ENCODE data around the gene MICU2.

MICU2 gene

DNA sequence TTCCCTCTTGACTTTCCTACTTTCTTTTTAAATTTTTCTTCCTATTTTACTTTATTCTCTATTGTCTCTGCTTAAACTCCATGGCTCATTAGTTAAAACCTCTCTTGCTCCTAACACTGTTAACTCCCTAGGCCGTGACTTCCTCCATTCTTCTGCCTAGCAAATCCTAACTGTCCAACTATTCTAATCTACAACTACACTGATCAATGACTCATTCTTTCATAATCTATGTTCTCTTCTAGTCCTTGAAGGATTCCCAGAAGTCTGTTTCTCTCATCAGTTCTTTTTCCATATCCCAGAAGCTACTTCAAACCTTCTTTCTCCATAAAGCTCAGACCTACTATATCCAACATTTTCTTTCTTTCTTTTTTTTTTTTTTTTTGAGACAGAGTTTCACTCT, 66.9 kb downstream of the MICU2 start:
- Histone ChIP-seq H3K4me1 (ENCODE audit: control insufficient read depth, insufficient read depth, low read length, poor library complexity, severe bottlenecking) (no peaks in the 10 kb centered on the region), H3K36me3 (ENCODE audit: control insufficient read depth, insufficient read depth, low read length) (peaks cover 4% of the 10 kb centered on the region), H3K27ac (ENCODE audit: insufficient read depth, low read length, poor library complexity, severe bottlenecking) (no peak overlapping the region), H3K27me3 (replicated peaks; ENCODE audit: control insufficient read depth, insufficient read depth, low read length, poor library complexity, severe bottlenecking) (no peaks in the 10 kb centered on the region), H3K9me3 (ENCODE audit: control insufficient read depth, low read length) (no peaks in the 10 kb centered on the region), H3K4me3 (ENCODE audit: insufficient read depth, low read depth, low read length, poor library complexity, severe bottlenecking) (no peak overlapping the region)
- DNase-seq = no peak

GRCh38 chr13:21534760-21535159, 69.2 kb downstream of the MICU2 start:
- no peaks in the 10 kb centered on the region for H3K4me1 ChIP-seq (ENCODE audit: control insufficient read depth, insufficient read depth, low read length, poor library complexity, severe bottlenecking)
- DNase-seq = no peak
- no peak overlapping the region for H3K4me3 ChIP-seq (ENCODE audit: insufficient read depth, low read depth, low read length, poor library complexity, severe bottlenecking)
- H3K36me3 ChIP-seq (ENCODE audit: control insufficient read depth, insufficient read depth, low read length) = peaks cover 4% of the 10 kb centered on the region
- no peak overlapping the region for H3K27ac ChIP-seq (ENCODE audit: insufficient read depth, low read length, poor library complexity, severe bottlenecking)
- no peaks in the 10 kb centered on the region for H3K27me3 ChIP-seq (replicated peaks; ENCODE audit: control insufficient read depth, insufficient read depth, low read length, poor library complexity, severe bottlenecking)
- no peaks in the 10 kb centered on the region for H3K9me3 ChIP-seq (ENCODE audit: control insufficient read depth, low read length)

GRCh38 chr13:21531455-21531854, 72.5 kb downstream of the MICU2 start:
- Histone ChIP-seq H3K4me1 (ENCODE audit: control insufficient read depth, insufficient read depth, low read length, poor library complexity, severe bottlenecking) (no peaks in the 10 kb centered on the region), H3K27ac (ENCODE audit: insufficient read depth, low read length, poor library complexity, severe bottlenecking) (no peak overlapping the region)
- DNase-seq = no peak

GRCh38 chr13:21530656-21531055, 73.3 kb downstream of the MICU2 start:
- Histone ChIP-seq H3K27me3 (replicated peaks; ENCODE audit: control insufficient read depth, insufficient read depth, low read length, poor library complexity, severe bottlenecking) (no peaks in the 10 kb centered on the region), H3K4me3 (ENCODE audit: insufficient read depth, low read depth, low read length, poor library complexity, severe bottlenecking) (no peak overlapping the region), H3K36me3 (ENCODE audit: control insufficient read depth, insufficient read depth, low read length) (peaks cover 4% of the 10 kb centered on the region), H3K4me1 (ENCODE audit: control insufficient read depth, insufficient read depth, low read length, poor library complexity, severe bottlenecking) (no peaks in the 10 kb centered on the region), H3K27ac (ENCODE audit: insufficient read depth, low read length, poor library complexity, severe bottlenecking) (no peak overlapping the region), H3K9me3 (ENCODE audit: control insufficient read depth, low read length) (no peaks in the 10 kb centered on the region)
- DNase-seq = no peak

More at GRCh38 chr13:21531455-21531854, 72.5 kb downstream of the MICU2 start:
- no peaks in the 10 kb centered on the region for H3K27me3 ChIP-seq (replicated peaks; ENCODE audit: control insufficient read depth, insufficient read depth, low read length, poor library complexity, severe bottlenecking)
- no peak overlapping the region for H3K4me3 ChIP-seq (ENCODE audit: insufficient read depth, low read depth, low read length, poor library complexity, severe bottlenecking)
- H3K36me3 ChIP-seq (ENCODE audit: control insufficient read depth, insufficient read depth, low read length) = peaks cover 4% of the 10 kb centered on the region
- no peaks in the 10 kb centered on the region for H3K9me3 ChIP-seq (ENCODE audit: control insufficient read depth, low read length)

GRCh38 chr13:21529146-21529893, 74.7 kb downstream of the MICU2 start:
- no peaks in the 10 kb centered on the region for H3K9me3 ChIP-seq (ENCODE audit: control insufficient read depth, low read length)
- no peak for DNase-seq
- no peak overlapping the region for H3K4me3 ChIP-seq (ENCODE audit: insufficient read depth, low read depth, low read length, poor library complexity, severe bottlenecking)
- peaks cover 4% of the 10 kb centered on the region for H3K36me3 ChIP-seq (ENCODE audit: control insufficient read depth, insufficient read depth, low read length)
- no peaks in the 10 kb centered on the region for H3K27me3 ChIP-seq (replicated peaks; ENCODE audit: control insufficient read depth, insufficient read depth, low read length, poor library complexity, severe bottlenecking)
- H3K4me1 ChIP-seq (ENCODE audit: control insufficient read depth, insufficient read depth, low read length, poor library complexity, severe bottlenecking) = no peaks in the 10 kb centered on the region
- H3K27ac ChIP-seq (ENCODE audit: insufficient read depth, low read length, poor library complexity, severe bottlenecking) = no peak overlapping the region

DNA sequence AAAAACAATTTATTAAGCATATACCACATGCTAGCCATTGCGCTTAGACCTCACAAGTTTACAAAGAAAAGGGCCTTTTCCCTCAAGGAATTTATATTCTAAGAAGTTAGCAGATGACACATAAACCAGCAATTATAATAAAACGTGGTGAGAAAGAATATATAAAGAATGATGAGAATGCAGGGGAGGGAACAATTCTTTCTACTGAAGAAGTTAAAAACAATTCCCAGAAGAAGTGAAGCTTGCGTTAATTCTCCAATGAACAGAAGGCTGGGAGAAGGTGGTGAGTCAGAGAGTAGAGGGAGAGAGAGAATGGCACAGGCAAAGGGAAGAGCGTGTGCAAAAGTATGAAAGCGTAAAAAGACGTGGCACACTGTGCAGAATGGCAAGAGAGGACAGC, 75.4 kb downstream of the MICU2 start:
- peaks cover under 1% of the 10 kb centered on the region for H3K36me3 ChIP-seq (ENCODE audit: control insufficient read depth, insufficient read depth, low read length)
- DNase-seq = no peak
- no peaks in the 10 kb centered on the region for H3K4me1 ChIP-seq (ENCODE audit: control insufficient read depth, insufficient read depth, low read length, poor library complexity, severe bottlenecking)
- H3K27ac ChIP-seq (ENCODE audit: insufficient read depth, low read length, poor library complexity, severe bottlenecking) = no peak overlapping the region
- no peaks in the 10 kb centered on the region for H3K27me3 ChIP-seq (replicated peaks; ENCODE audit: control insufficient read depth, insufficient read depth, low read length, poor library complexity, severe bottlenecking)
- no peaks in the 10 kb centered on the region for H3K9me3 ChIP-seq (ENCODE audit: control insufficient read depth, low read length)
- H3K4me3 ChIP-seq (ENCODE audit: insufficient read depth, low read depth, low read length, poor library complexity, severe bottlenecking) = no peak overlapping the region

DNA sequence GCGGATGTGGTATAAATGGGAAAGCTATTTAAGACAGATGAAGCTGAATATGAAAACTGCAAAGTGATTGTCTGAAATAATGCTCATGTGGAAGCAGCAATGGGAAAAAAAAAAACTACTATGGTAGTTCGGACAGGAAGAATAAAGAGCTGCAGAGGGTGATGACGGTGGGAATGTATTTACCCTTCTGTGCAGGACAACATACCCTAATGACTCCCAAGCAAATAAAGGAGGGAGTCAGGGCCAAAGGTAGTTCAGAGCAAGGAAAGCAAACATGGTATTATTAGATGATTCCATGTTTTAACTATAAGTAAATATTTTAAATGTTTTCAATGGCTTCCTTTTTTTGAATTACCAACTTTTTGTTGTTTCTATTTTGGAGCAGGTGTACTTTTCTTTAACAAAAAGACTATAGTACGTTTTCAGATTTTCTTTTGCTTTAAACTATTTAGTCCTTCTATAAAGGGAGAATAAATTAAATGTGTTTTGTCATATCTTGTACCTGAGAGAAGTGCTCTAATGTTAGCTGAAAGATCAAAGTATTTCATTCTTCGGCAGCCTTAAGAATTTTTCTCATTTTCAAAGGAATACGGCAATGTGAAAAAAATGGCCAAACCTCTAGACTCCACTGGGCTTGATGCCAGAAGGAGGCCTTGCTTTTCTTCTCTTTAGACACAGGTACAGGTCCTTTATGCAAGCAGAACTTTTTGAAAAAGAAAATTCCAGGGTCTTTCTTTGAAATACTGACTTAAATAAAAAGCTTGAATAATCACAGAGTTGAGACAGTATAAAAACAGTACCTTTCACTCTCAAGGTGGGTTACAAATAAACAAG, 77.0 kb downstream of the MICU2 start:
- Histone ChIP-seq H3K4me3 (ENCODE audit: insufficient read depth, low read depth, low read length, poor library complexity, severe bottlenecking) (no peak overlapping the region), H3K4me1 (ENCODE audit: control insufficient read depth, insufficient read depth, low read length, poor library complexity, severe bottlenecking) (no peaks in the 10 kb centered on the region), H3K27me3 (replicated peaks; ENCODE audit: control insufficient read depth, insufficient read depth, low read length, poor library complexity, severe bottlenecking) (no peaks in the 10 kb centered on the region), H3K9me3 (ENCODE audit: control insufficient read depth, low read length) (no peaks in the 10 kb centered on the region), H3K27ac (ENCODE audit: insufficient read depth, low read length, poor library complexity, severe bottlenecking) (no peak overlapping the region), H3K36me3 (ENCODE audit: control insufficient read depth, insufficient read depth, low read length) (peaks cover 12% of the 10 kb centered on the region)
- DNase-seq = no peak

GRCh38 chr13:21522847-21523246, 81.1 kb downstream of the MICU2 start:
- no peaks in the 10 kb centered on the region for H3K27me3 ChIP-seq (replicated peaks; ENCODE audit: control insufficient read depth, insufficient read depth, low read length, poor library complexity, severe bottlenecking)
- H3K36me3 ChIP-seq (ENCODE audit: control insufficient read depth, insufficient read depth, low read length) = peaks cover 29% of the 10 kb centered on the region
- DNase-seq = no peak
- no peaks in the 10 kb centered on the region for H3K9me3 ChIP-seq (ENCODE audit: control insufficient read depth, low read length)
- no peaks in the 10 kb centered on the region for H3K4me1 ChIP-seq (ENCODE audit: control insufficient read depth, insufficient read depth, low read length, poor library complexity, severe bottlenecking)
- no peak overlapping the region for H3K4me3 ChIP-seq (ENCODE audit: insufficient read depth, low read depth, low read length, poor library complexity, severe bottlenecking)
- H3K27ac ChIP-seq (ENCODE audit: insufficient read depth, low read length, poor library complexity, severe bottlenecking) = no peak overlapping the region

DNA sequence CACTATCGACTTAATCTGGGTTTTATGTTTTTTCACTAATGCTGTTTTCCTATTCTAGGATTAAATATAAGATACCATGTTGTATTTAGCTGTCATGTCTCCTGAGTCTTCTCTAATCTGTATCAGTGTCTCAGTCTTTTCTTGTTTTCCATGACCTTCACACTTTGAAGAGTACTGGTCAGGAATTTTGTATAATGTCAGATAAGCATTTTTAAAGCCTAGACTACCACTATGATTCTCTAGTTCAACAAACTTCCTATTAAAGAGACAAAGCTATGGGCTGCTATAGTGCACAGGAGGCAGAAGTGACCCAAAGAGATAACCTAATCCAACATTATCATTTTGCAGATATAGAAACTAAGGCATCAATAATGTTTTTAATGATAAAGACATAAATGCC, 81.8 kb downstream of the MICU2 start:
- DNase-seq = no peak
- Histone ChIP-seq H3K9me3 (ENCODE audit: control insufficient read depth, low read length) (no peaks in the 10 kb centered on the region), H3K4me3 (ENCODE audit: insufficient read depth, low read depth, low read length, poor library complexity, severe bottlenecking) (no peak overlapping the region), H3K27ac (ENCODE audit: insufficient read depth, low read length, poor library complexity, severe bottlenecking) (no peak overlapping the region), H3K4me1 (ENCODE audit: control insufficient read depth, insufficient read depth, low read length, poor library complexity, severe bottlenecking) (no peaks in the 10 kb centered on the region), H3K27me3 (replicated peaks; ENCODE audit: control insufficient read depth, insufficient read depth, low read length, poor library complexity, severe bottlenecking) (no peaks in the 10 kb centered on the region), H3K36me3 (ENCODE audit: control insufficient read depth, insufficient read depth, low read length) (peaks cover 29% of the 10 kb centered on the region)

DNA sequence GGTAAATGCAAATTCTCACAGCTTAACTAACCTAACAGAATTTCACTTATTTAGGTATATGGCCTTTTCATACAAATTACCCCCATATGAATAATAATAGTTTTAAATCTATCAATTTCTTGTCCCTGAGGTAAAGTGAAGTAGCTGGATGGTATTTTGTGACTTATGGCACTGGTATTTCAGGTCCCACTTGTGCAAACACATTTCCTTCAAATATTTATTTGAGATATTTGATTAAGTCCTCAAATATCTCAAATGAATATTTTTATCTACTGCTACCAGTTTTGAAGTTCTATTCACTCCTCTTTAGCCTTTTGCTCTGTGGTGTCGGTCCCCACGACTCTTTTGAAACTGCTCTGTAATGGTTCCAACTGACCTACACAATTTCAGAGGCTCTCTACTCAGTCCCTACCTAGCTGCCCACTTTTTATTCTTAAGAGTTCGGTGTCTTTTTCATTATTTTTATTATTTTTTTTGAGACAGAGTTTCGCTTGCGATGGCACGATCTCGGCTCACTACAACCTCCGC, 85.3 kb downstream of the MICU2 start:
- Histone ChIP-seq H3K4me3 (ENCODE audit: insufficient read depth, low read depth, low read length, poor library complexity, severe bottlenecking) (no peak overlapping the region), H3K9me3 (ENCODE audit: control insufficient read depth, low read length) (no peaks in the 10 kb centered on the region), H3K27me3 (replicated peaks; ENCODE audit: control insufficient read depth, insufficient read depth, low read length, poor library complexity, severe bottlenecking) (no peaks in the 10 kb centered on the region), H3K27ac (ENCODE audit: insufficient read depth, low read length, poor library complexity, severe bottlenecking) (no peak overlapping the region), H3K4me1 (ENCODE audit: control insufficient read depth, insufficient read depth, low read length, poor library complexity, severe bottlenecking) (no peaks in the 10 kb centered on the region), H3K36me3 (ENCODE audit: control insufficient read depth, insufficient read depth, low read length) (peaks cover 29% of the 10 kb centered on the region)
- no peak for DNase-seq

All from effector memory CD4-positive, alpha-beta T cell (primary cell).